ENCODE data around the gene TMEM204.

TMEM204 gene

DNA sequence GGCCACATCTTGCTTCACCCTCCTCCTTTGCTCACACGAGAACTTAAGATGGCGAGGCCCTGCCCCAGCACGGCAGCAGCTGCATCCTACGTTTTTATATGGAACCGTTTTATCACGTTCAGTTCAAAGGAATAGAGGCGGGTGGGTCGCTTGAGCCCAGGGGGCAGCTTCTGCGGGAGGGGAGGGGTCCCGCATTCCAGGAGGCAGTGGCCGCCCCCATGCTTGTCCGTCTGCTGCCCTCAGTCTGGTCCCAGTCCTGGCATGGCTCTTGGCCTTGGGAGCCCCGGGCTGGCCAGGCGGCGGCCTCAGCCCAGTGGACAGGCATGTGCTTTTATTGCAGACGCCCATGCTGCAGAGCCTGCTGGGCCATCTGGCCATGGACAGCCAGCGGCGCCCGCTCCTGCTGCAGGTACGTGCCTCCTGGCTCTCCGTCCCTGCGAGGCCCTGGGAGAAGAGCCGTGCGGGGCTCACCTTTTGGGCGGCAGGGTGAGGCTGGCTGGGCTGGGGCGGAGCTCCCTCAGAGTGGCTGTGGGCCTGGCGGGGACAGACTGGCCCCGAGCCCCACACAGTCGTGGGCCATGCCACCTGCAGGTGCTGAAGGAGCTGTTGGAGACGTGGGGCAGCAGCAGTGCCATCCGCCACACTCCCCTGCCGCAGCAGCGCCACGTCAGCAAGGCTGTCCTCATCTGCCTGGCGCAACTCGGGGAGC is 33.6 kb upstream of the TMEM204 start:
- no peak for DNase-seq

- DNase-seq, result no peak
Measured at GRCh38 chr16:1500465-1501150, 32.9 kb upstream of the TMEM204 start.

GRCh38 chr16:1501630-1502029 is 31.8 kb upstream of the TMEM204 start:
- DNase-seq, result no peak

- no peak for DNase-seq
Measured at GRCh38 chr16:1502092-1503004, 31.1 kb upstream of the TMEM204 start.

DNA sequence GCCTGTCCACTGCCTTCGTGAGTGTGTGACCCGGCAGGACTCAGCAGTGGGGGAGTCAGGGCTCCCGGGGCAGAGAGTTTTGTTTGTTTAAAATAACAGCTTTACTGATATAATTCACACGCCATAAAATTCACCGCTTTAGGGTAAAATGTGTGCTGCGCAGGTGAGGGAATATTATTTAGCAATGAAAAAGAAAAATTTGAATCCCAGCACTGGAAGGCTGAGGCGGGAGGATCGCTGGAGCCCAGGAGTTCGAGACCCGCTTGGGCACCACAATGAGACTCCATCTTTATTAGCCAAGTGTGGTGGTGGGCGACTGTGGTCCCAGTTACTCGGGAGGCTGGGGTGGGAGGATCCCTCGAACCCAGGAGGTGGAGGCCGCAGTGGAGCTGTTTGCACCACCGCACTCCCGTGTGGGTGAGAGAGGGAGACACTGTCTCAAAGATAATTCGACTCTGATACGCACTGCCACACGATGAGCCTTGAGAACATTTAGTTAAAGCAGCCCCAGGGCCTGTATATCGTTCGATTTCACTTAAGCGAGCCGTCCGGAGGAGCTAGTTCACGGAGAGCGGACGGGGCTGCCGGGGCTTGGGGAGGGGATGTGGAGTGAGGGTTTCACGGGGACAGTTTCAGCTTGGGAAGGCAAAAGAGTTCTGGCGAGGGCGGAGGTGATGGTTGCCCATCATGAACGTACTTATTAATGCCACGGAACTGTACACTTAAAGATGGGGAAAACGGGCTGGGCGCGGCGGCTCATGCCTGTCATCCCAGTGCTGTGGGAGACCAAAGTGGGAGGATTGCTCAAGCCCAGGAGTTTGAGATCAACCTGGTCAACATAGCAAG is 30.1 kb upstream of the TMEM204 start:
- no peak for DNase-seq

DNA sequence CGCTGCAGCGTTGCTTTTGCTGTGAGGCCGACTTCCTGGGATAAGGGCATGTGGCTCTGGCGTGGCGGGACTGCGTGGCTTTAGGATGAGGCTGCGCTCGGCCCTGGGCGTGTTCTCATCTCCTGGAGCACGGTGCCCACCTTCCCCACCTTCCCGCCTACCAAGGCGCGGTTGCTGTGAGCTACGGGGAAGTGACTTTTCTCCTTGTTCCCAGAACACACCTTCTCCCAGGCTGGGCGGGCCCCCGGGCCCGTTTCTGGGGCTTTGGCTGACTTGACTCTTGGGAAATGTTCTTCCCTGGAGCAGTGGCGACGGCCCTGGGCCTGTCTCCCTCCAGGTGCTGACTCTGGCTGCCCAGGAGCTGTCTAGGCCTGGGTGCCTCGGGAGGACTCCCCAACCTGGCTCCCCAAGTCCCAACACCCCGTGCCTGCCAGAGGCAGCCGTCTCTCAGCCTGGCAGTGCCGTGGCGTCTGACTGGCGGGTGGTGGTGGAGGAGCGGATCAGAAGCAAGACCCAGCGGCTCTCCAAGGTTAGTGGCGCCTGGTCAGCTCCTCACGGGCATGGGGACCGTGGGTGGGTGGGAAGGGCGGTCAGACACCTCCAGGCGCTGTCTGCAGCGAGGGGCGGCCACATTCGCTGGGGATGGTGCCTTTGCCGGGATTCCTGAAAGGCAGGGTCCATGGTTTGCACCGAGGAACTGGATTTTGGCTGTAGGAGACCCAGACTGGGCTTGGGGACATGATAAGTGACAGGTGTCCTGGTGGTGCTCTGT is 28.2 kb upstream of the TMEM204 start:
- DNase-seq, result no peak

- no peak for DNase-seq
Measured at GRCh38 chr16:1505912-1506311, 27.6 kb upstream of the TMEM204 start.

GRCh38 chr16:1506494-1507213 is 26.8 kb upstream of the TMEM204 start:
- no peak for DNase-seq

- no peak for DNase-seq
Measured at GRCh38 chr16:1508494-1509187, 24.8 kb upstream of the TMEM204 start.

DNA sequence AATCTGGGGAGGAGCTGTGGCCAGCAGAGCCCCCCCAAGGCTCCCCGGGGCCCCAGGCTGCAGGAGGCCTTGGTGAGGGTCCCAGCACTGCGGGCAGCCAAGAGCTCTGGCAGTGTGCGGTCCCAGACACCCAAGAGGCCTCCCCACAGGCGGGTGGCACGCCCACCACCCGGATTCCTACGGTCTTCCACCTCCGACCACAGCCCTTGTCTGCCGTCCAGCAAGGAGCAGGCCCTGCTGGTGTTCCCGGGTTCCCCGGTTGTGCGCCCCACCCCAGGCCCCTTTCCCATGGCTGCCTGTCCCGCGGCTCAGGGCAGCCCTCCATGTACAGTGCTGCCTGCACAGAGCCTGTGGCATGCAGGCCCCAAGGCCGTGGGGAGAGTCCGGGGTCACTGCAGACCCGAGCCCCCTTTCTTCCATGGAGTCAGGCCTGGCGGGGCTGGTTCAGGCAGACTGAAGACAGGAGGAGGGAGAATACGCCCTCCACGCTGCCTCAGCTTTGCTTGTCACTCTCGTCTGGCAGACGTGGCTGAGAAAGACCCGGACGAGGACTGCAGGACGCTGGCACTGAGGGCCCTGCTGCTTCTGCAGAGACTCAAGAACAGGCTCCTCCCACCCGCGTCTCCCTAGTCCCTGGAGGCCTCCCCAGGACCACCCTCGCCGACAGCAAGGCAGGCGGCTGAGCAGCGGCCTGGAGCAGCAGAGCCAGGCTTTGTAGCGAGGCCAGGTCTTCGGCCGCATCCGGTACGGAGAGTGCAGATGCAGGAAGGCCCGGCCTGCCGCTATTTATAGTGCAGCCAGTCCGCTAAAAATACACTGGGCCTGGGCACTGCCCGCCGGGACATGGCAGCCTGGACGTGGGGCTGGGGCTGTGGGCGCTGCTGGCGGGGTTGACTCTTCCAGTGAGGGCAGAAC is 23.9 kb upstream of the TMEM204 start:
- DNase-seq, result peak in 1 of 56 donors; percentile 19

DNA sequence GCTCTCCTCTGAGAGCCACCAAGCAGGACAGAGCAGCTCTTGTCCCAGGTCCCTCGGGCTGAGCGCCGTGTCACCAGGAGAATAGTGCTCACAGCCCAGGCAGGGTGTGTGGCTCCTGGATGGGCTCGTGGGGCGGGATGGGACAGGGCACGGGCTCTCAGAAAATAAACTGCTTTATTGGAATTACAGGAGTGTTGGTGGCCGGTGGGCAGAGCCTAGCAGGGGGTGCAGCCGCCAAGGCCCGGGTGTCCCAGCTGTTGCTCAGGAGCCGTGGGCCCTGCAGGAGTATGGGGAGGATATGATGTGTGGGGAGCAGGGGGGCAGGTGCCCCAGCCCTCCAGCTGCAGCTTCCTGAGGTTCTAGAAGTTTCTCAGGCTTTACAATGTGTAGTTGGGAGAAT is 23.2 kb upstream of the TMEM204 start:
- no peak for DNase-seq

- DNase-seq, result no peak
Measured at GRCh38 chr16:1510941-1511351, 22.5 kb upstream of the TMEM204 start.

- no peak for DNase-seq
Measured at GRCh38 chr16:1511662-1512569, 21.6 kb upstream of the TMEM204 start.

DNA sequence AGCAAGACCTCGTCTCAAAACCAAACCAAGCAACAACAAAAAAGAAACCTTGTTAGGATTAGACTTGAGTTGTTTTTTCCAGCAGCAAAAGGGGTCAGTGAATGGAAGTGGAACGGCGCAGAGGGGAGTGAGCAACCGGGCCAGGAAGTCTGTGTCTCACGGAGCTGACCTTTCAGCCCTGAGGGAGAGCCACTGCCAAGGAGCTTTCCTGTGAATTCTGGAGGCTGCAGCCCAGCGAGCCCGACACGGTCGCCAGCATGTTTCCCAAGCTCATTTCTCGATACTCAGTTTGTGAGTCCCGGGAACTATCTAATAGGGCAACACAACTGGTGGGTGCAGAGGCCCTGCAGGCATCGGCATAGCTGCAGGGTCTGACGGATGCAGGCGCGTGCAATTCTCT is 20.7 kb upstream of the TMEM204 start:
- peak in 2 of 56 donors; percentile 9 to 16 for DNase-seq

DNA sequence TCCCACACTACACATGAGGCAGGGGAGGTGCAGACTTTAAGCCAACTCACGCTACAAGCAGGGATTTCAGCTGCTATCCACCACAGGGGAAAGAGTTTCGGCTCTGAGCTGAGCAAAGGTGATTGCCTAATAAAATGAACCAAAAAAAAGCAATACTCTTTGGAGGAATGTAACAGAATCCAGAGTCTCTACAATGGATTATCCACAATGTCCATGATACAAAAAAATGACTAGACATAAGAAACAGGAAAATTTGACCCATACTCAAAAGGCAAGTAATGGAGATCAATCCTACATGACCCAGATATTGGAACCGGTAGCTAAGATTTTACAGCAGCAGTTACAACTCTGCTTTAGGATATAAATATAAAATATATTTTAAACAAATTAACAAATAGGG is 19.0 kb upstream of the TMEM204 start:
- no peak for DNase-seq

GRCh38 chr16:1518626-1519135 is 14.8 kb upstream of the TMEM204 start:
- DNase-seq, result no peak

- no peak for DNase-seq
Measured at GRCh38 chr16:1519831-1520230, 13.6 kb upstream of the TMEM204 start.
